Hepatocyte (in vitro differentiated cells): ENCODE results near the gene CD2. TPM values are rescaled to one million over a fixed set of nuclear protein-coding genes. Genes with fewer than 3 reads are reported as not detected.

Source experiments
- DNase-seq: peaks from one replicate; pipeline ENCODE4 v3.0.0-alpha.2; 2016; ENCODE audit warnings: low spot score
- H2AFZ ChIP-seq: fragments of 200-600 bp; sonication (generic); 2 replicates; pipeline ENCODE4 v1.6.0; 2016; ENCODE audit warnings: antibody characterized with exemption, mild to moderate bottlenecking
- H3K27ac ChIP-seq: fragments of 200-600 bp; sonication (generic); 2 replicates; pipeline ENCODE4 v1.5.1; 2016; ENCODE audit warnings: mild to moderate bottlenecking
- H3K27me3 ChIP-seq: fragments of 200-600 bp; sonication (generic); 2 replicates; pipeline ENCODE4 v1.6.1; 2016
- H3K36me3 ChIP-seq: fragments of 200-600 bp; sonication (generic); replicated peaks from 2 replicates; pipeline ENCODE4 v1.5.1; 2016; ENCODE audit warnings: low read depth; ENCODE audit not compliant: insufficient read depth
- H3K4me1 ChIP-seq: fragments of 200-600 bp; sonication (generic); 2 replicates; pipeline ENCODE4 v1.5.1; 2016; ENCODE audit warnings: mild to moderate bottlenecking, moderate library complexity; ENCODE audit not compliant: insufficient read depth
- H3K4me2 ChIP-seq: fragments of 200-600 bp; sonication (generic); 2 replicates; pipeline ENCODE4 v1.6.0; 2016
- H3K4me3 ChIP-seq: fragments of 200-600 bp; sonication (generic); 2 replicates; pipeline ENCODE4 v1.5.1; 2016; ENCODE audit warnings: mild to moderate bottlenecking
- H3K79me2 ChIP-seq: fragments of 200-600 bp; sonication (generic); 2 replicates; pipeline ENCODE4 v1.6.0; 2017; ENCODE audit warnings: mild to moderate bottlenecking
- H3K9me2 ChIP-seq: fragments of 200-600 bp; sonication (generic); replicated peaks from 2 replicates; pipeline ENCODE4 v1.6.0; 2017; ENCODE audit warnings: mild to moderate bottlenecking; ENCODE audit not compliant: insufficient read depth
- H3K9me3 ChIP-seq: fragments of 200-600 bp; sonication (generic); 2 replicates; pipeline ENCODE4 v1.5.1; 2016; ENCODE audit warnings: low read depth, mild to moderate bottlenecking
- H4K20me1 ChIP-seq: fragments of 200-600 bp; sonication (generic); 2 replicates; pipeline ENCODE4 v1.6.0; 2016; ENCODE audit warnings: mild to moderate bottlenecking; ENCODE audit not compliant: insufficient read depth, poor library complexity, severe bottlenecking
- CTCF ChIP-seq: fragments of 200-600 bp; sonication (generic); IDR thresholded peaks from 2 replicates; pipeline ENCODE4 v1.5.1; 2016; ENCODE audit warnings: antibody characterized with exemption, mild to moderate bottlenecking; ENCODE audit not compliant: poor library complexity
- EZH2 ChIP-seq: fragments of 200-600 bp; sonication (generic); IDR thresholded peaks from 2 replicates; pipeline ENCODE4 v1.6.1; 2016; ENCODE audit warnings: antibody characterized with exemption, mild to moderate bottlenecking, borderline replicate concordance
- EZH2phosphoT487 ChIP-seq: fragments of 200-600 bp; sonication (generic); IDR thresholded peaks from one replicate; pipeline ENCODE4 v1.6.1; 2018; ENCODE audit warnings: antibody characterized with exemption, mild to moderate bottlenecking, low read depth, moderate library complexity; ENCODE audit not compliant: unreplicated experiment, severe bottlenecking
- WGBS: methylation state at CpG from one replicate; pipeline ENCODE4 v1.1.6; 2016; ENCODE audit warnings: low lambda C conversion rate; ENCODE audit errors: missing lambda C conversion rate; 5-methylcytosine and 5-hydroxymethylcytosine counted together
- polyA plus RNA-seq: library from polyadenylated mRNA; unstranded; fragments of >200 nt; fragmentation: Nextera tagmentation; extraction: Ambion mirVana; gene quantifications from 2 replicates; pipeline ENCODE4 v1.2.1, GENCODE V29; 2016
- total RNA-seq: library from RNA; depleted of rRNA; stranded (reverse); fragments of >200 nt; gene quantifications from 2 replicates; pipeline ENCODE4 v1.2.3, GENCODE V29; 2014

CD2 gene
- total and polyA plus RNA-seq, 2 experiments from 2014 or later, result 0.08 to 0.13 TPM

DNA sequence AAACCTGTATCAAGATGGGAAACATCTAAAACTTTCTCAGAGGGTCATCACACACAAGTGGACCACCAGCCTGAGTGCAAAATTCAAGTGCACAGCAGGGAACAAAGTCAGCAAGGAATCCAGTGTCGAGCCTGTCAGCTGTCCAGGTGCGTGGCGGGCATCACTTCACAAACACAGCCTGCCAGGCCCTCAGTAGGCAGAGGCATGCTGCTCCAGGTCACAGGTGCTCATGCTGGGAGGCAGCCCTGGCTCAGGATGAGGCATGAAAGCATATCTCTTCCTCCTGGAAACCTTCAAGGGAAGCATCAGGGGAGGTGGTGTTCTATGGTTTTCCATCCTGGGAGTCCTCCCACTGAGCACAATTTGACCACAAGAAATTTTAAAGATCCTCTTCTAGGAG is 6.3 kb downstream of the CD2 start:
- Histone ChIP-seq H3K9me3 (no peaks in the 10 kb centered on the region), H3K4me1 (peaks cover 9% of the 10 kb centered on the region), H3K79me2 (no peaks in the 10 kb centered on the region), H3K27ac (no peak overlapping the region), H3K27me3 (no peaks in the 10 kb centered on the region), H2AFZ (no peak overlapping the region), H3K9me2 (no peaks in the 10 kb centered on the region), H3K4me3 (no peak overlapping the region), H3K4me2 (no peak overlapping the region), H3K36me3 (no peaks in the 10 kb centered on the region), H4K20me1 (no peaks in the 10 kb centered on the region)
- DNase-seq, result no peak
- 90% methylated on average over 3 of the region's 3 CpGs for WGBS
- no peak for TF ChIP-seq EZH2
- no peak for TF ChIP-seq CTCF
- TF ChIP-seq EZH2phosphoT487, result no peak

DNA sequence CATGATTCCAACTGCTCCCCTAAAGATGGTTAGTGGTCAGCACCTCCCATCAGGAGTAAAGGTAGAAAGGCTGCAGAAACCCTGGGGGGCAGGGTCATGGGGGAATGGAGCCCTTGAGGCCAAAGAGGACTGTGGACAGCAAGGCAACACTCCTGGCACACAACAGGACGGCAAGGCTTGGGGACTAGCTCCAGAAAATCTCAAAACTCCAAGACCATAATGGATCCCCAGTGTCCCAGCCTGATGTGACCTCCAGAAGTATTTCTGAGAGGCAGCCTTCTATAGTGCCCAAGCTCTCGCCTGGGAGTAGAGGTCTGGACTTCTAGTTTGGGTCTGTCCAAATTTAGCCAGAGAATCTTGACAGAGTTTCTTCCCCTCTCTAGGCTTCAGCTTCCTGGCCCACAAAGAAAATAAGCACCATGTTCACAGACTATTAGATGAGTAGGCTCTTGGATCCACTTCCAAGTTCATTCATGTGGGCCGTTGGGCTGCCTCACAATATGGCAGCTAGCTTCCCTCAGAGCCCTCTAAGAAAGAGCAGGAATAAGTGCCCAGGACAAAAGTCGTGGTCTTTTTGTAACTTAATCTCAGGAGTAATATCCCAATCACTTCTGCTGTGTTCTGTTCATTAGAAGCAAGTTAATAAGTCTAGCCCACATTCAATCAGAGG is 6.9 kb downstream of the CD2 start:
- H3K27ac ChIP-seq, result no peak overlapping the region
- no peaks in the 10 kb centered on the region for H3K9me2 ChIP-seq
- H4K20me1 ChIP-seq, result no peaks in the 10 kb centered on the region
- no peak overlapping the region for H3K4me3 ChIP-seq
- 74% methylated on average over 4 of the region's 4 CpGs for WGBS
- no peaks in the 10 kb centered on the region for H3K27me3 ChIP-seq
- no peak overlapping the region for H3K4me2 ChIP-seq
- peaks cover 9% of the 10 kb centered on the region for H3K4me1 ChIP-seq
- H3K36me3 ChIP-seq, result no peaks in the 10 kb centered on the region
- H2AFZ ChIP-seq, result no peak overlapping the region
- H3K79me2 ChIP-seq, result no peaks in the 10 kb centered on the region
- no peak for TF ChIP-seq EZH2
- no peak for TF ChIP-seq CTCF
- TF ChIP-seq EZH2phosphoT487, result no peak
- no peaks in the 10 kb centered on the region for H3K9me3 ChIP-seq
- no peak for DNase-seq

DNA sequence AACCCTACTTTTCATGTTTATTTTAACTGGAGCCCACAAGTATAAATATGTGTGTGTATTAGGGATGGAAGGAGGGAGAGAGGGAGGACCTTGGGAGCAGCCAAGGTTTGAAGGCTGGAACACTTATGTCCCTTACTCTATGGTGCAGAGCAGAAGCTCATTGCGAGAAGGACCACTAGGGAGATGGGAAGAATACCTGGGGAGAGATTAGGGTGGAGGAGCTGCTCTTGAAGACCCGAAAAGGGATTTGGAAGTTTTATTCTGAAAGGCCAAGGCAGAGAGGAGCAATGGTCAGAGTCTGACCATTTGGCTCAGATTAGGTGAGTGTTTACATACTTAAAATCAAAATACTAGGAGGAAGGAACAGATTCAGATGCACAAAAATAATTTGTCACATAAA is 8.1 kb downstream of the CD2 start:
- H3K27me3 ChIP-seq, result no peaks in the 10 kb centered on the region
- WGBS, result 93% methylated on average over 2 of the region's 2 CpGs
- no peaks in the 10 kb centered on the region for H3K79me2 ChIP-seq
- H3K4me2 ChIP-seq, result no peak overlapping the region
- no peak overlapping the region for H3K4me3 ChIP-seq
- no peaks in the 10 kb centered on the region for H3K9me3 ChIP-seq
- H3K9me2 ChIP-seq, result no peaks in the 10 kb centered on the region
- DNase-seq, result no peak
- peaks cover 9% of the 10 kb centered on the region for H3K4me1 ChIP-seq
- no peaks in the 10 kb centered on the region for H4K20me1 ChIP-seq
- H3K27ac ChIP-seq, result no peak overlapping the region
- no peak for TF ChIP-seq EZH2phosphoT487
- no peak for TF ChIP-seq CTCF
- no peak for TF ChIP-seq EZH2
- no peak overlapping the region for H2AFZ ChIP-seq
- no peaks in the 10 kb centered on the region for H3K36me3 ChIP-seq

- Histone ChIP-seq H3K27me3 (no peaks in the 10 kb centered on the region), H4K20me1 (no peaks in the 10 kb centered on the region), H3K9me3 (no peaks in the 10 kb centered on the region), H3K79me2 (no peaks in the 10 kb centered on the region), H3K36me3 (no peaks in the 10 kb centered on the region), H3K4me2 (no peak overlapping the region), H2AFZ (no peak overlapping the region), H3K9me2 (no peaks in the 10 kb centered on the region), H3K27ac (peak overlapping the region; percentile 9), H3K4me1 (peaks cover 9% of the 10 kb centered on the region), H3K4me3 (no peak overlapping the region)
- no peak for DNase-seq
- WGBS, result 69% methylated on average over 3 of the region's 3 CpGs
- TF ChIP-seq EZH2 (no peak), CTCF (no peak), EZH2phosphoT487 (no peak)
Observed at GRCh38 chr1:116762781-116763115, 8.5 kb downstream of the CD2 start.
